HG02885 (cell line): Measurements from ENCODE around the gene MNX1.

ENCODE experiments used
- ATAC-seq: cut with Tn5 transposase; IDR thresholded peaks from one replicate; pipeline ENCODE4 v1.9.1; 2021; ENCODE audit warnings: mild to moderate bottlenecking; ENCODE audit not compliant: unreplicated experiment, poor library complexity

The MNX1 gene

DNA sequence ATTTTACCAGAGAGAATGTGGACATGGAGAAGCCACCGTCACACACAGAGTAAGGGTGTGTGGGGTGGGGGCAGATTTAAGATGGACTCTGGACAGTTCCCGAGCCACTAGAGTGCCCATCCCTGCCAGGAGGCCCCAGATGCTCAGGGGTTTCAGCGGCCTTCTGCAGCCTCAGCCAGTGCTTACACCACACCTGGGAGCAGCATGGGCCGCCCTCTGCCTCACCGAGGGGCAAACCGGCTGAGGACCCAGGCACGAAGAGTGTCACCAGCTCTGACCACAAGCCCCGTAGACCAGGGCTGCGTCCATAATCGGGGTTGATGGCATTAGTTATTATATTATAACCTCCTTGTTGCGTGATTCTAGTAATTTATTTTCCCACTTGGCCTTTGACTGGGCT is 6.7 kb upstream of the MNX1 start:
- ATAC-seq = no peak

DNA sequence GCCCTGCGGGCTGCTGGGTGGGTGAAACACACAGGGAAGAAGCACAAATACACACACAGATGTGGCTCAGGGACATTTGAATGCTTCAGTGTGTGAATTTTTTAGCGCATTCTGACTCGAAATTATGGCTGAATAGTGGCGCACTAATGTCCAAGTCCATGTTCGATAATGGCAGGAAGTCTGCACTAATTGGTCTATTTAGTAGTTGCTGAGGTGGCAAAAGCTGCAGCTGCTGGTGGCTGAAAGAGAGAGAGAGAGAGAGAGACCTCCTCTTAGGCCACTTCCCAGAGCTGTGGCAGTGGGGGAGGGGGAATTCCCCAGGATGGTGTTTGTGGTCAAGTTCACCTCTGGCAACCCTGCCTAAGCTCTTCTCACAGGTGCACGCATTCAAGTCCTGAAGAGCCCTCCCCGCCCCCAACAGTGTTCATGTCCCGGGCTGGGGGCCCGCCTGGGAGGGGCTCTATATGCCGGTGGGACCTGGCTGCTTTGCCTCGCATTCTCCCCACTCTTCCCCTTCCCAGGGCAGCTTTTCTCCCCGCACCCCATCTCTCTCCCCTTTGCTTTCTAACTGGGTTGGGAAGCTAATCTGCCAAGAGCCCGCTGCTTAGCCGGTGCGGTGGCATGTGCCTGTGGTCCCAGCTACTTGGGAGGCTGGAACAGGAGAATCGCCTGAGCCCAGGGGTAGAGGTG is 6.0 kb upstream of the MNX1 start:
- peak; percentile 71 for ATAC-seq

- peak; percentile 8 for ATAC-seq
These were observed 5.5 kb upstream of the MNX1 start for GRCh38 chr7:157016024-157016351.

DNA sequence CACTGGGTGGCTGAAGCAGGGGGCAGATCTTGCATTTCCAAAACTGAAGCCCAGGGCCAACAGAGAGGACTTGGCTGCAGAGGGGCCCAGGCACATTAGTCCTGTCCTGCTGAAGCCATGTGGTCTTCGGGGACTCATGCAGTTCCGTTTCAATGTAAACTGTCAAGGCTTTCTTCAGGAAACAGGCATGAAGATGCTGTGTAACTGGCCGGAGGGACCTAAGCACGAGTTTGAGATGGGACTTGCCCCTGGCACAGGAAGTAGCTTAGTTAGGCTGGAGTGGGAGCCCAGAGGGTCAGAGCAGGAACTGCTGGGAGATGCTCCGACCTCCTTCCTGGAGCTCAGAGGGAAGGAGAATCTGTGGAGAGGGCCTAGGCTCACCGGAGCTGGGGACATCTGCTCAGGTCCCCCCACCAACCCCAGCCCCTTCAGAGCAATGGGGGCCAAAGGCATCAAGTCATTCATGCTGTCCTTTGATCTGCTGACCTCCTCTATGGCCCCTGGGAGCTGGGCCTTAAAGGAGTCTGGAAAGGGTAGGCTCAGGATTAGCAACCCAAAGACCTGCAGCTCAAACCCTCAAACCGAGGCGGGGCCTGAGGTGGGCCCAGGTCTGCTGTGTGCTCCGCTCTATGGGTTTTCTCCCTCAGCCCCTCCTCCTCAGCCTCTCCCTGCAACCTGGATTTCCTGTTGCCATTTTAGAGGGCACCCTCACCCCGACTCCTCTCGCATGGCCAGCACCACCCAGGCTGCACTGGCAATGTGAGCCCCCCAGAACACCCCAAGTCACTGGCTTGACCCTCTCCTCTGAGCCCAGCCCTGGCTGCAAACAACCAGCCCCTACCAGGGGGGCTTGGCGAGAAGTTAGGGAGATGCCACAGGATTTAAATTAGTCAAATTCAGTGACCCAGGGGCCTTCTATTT is 4.4 kb upstream of the MNX1 start:
- ATAC-seq = no peak

- ATAC-seq = no peak
These were observed 3.4 kb upstream of the MNX1 start for GRCh38 chr7:157013602-157014549.

GRCh38 chr7:157013101-157013500 is 2.6 kb upstream of the MNX1 start:
- no peak for ATAC-seq

- ATAC-seq = no peak
These were observed 1.7 kb upstream of the MNX1 start for GRCh38 chr7:157012113-157012547.

DNA sequence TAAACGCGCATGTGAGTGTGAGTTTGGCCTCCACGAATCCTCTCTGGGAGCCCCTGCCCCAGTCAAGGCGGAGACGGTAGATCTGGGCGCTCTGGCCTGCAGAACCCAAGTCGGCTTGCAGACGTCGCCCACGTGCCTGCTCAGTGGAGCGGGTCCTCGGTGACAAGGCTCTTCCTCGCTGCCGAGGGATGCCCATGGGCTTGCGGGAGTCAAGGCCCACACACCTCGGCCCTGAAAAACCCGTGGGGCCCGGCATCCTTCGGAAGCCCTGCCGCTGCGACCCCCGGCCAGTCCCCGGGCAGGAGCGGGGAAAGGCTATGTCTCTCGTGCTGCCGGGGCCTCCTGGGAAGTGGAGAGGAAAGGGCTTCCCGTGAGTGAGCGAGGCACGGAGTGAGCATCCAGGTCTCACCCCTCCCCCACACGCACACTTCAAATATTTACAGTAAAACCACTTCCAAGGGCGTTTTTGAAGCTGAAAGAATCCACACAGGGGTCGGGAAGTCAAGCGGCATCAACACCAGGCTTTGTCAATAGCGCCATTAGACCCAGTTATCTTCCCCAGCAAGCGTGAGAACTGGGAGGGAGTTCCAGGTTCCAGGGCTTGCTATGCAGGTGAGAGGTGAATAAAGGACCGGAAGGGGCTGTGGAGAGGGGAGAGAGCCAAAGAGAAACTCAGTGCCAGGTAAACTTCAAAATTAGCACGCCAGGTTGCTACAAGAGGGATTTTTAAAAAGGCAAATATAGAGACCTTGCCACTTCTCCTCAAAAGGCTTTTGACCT is 1.1 kb upstream of the MNX1 start:
- no peak for ATAC-seq

GRCh38 chr7:157009778-157010587 is 480 bp downstream of the MNX1 start:
- ATAC-seq = peak; percentile 36

GRCh38 chr7:157009170-157009777 is 1.2 kb downstream of the MNX1 start:
- ATAC-seq = peak; percentile 1

DNA sequence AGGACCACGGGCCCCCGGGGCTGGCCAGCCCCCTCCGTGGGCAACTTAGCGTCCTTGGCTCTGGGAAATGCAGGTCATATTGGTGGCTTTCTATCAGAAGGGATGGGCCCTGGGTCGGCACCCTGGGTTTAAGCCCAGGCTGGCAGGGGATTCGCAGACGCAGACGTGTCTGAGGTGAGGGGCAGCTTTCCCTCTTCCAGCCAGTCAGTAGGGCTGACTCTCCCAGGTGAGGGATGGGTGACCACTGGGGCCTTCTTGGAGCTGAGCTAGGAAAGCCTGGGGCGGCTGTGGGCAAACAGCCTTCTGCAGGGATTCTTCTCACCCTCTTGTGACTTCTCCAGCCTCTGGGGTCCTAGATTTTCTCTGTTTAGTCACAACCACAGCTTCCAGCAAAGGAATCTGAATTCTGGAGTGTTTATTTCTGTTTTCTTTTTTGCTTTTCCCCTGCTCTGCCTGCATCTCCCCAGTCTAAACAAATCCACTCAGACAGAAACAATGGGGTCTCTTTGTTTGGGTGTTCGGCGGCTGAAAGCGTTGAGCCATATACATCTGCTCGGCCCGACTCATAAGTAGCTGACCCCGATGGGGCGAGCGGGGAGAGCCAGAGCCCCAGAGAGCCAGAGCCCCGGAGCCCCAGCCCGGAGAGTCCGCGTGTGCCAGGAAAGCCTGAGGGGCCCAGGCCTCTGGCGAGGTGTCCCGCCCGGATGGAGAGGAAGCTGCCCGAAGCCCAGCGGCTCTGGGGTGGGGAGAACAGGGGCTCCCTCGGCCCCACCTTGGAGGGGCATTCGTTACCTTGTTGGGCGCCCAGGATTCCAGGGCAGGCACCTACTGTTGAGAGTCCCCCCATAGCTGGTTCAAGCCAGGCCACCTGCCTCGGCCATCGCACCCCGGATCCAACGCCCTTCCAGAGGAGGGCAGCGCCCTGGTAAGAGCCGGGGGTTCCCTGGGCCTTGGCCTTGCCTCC is 2.0 kb downstream of the MNX1 start:
- no peak for ATAC-seq

DNA sequence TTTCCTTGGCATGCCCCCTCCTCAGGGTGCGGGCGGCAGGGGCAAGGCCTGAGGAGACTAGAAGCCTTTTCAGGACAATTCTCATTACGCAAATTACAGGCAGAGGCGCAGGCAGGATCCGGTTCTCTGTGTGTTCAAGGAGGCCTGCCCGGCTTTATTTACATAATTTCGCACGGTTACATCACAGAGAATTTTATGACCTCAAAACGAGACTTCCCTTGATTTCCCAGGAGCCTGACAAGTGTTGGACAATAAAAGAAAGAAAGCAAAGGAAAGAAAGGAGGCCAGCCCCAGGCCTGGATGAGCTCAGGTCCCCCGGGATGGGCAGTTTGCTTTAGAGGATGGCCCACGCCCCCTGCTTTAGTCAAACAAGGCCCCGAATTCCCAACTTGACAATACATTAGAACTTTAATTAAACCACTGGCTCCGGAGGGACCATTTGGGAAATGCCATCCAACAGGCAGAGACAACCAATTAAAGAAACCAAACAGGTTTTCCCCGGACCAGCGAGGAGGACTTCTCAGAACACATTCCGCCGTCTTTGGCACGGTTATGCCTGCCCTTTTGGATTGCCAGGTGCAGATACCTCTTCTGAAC is 2.9 kb downstream of the MNX1 start:
- ATAC-seq = no peak

DNA sequence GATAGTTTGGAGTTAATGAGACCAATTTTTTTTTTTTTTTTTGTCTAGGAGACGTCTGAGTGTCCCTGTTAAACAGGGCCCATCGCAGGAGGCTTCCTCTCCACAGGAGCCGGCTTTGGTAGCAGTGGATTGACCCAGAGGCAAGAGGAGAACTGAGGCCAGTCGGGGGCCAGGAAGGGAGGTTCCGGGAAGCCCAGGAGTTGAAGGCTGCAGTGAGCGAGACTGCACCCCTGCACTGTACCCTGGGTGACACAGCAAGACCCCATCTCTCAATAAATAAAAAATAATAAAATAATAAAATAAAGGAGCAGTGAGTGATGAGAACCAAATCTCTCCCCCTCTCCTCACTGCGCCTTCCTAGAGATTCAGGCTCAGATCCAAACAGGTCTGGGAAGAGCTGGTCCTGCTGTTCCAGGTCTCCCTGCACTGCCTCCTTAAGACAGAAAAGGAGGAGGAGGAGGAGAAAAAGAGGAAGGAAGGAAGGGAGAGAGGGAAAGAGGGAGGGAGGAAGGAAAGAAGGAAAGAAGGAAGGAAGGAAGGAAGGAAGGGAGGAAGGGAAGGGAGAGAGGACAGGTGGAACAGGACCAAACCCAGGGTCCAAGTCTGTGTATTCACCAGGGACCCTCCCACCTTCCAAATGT is 3.5 kb downstream of the MNX1 start:
- no peak for ATAC-seq

DNA sequence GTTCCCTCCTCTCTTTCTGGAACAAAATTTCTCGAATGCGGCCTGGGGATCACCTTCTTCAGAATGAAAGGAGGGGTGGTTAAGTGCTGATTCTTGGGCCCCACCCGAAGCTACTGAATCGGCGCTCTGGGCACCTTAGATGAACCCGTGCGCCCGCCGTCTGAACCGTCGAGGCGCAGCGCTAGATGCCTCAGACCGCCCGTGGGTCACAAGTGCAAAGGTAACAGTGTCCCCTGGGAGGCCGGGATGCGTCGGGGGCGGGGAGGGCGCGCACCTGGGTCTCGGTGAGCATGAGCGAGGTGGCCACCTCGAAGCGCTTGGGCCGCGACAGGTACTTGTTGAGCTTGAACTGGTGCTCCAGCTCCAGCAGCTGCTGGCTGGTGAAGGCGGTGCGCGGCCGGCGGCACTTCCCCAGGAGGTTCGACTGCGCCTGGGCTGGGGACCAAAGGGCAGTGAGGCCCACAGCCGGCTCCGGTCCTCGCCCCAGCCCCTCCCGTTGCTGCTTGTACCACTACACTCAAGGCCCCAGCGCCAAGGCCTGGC is 4.2 kb downstream of the MNX1 start:
- ATAC-seq = no peak

- no peak for ATAC-seq
These were observed 4.8 kb downstream of the MNX1 start for GRCh38 chr7:157005456-157006204.
